ENCODE results near the gene NXNL1. TPM values are rescaled to one million over a fixed set of nuclear protein-coding genes. Genes with fewer than 3 reads are reported as not detected.
A peak's percentile ranks its signal among the peaks of the same experiment; 100 is the strongest.

Gene NXNL1
- total RNA-seq, 2 experiments from 2014 or later, result not detected

GRCh38 chr19:17436874-17437267 lies 23.9 kb downstream of the NXNL1 start:
- ATAC-seq (no peak), DNase-seq (no peak)
- Mint-ChIP-seq H3K4me3 (no peak overlapping the region), H3K4me1 (no peaks in the 10 kb centered on the region), H3K36me3 (no peaks in the 10 kb centered on the region), H3K27ac (no peak overlapping the region), H3K27me3 (no peaks in the 10 kb centered on the region), H3K9me3 (ENCODE audit: low read depth) (no peaks in the 10 kb centered on the region)
- CTCF ChIA-PET, result no interaction called here

GRCh38 chr19:17436094-17436873 lies 24.4 kb downstream of the NXNL1 start:
- peaks cover 1% of the 10 kb centered on the region for H3K4me1 Mint-ChIP-seq
- H3K27me3 Mint-ChIP-seq, result no peaks in the 10 kb centered on the region
- no peaks in the 10 kb centered on the region for H3K36me3 Mint-ChIP-seq
- DNase-seq (no peak), ATAC-seq (no peak)
- CTCF ChIA-PET, result no interaction called here
- no peak overlapping the region for H3K27ac Mint-ChIP-seq
- no peak overlapping the region for H3K4me3 Mint-ChIP-seq
- no peaks in the 10 kb centered on the region for H3K9me3 Mint-ChIP-seq (ENCODE audit: low read depth)

- Mint-ChIP-seq H3K4me1 (peaks cover 1% of the 10 kb centered on the region), H3K27ac (no peak overlapping the region), H3K4me3 (no peak overlapping the region), H3K9me3 (ENCODE audit: low read depth) (no peaks in the 10 kb centered on the region), H3K27me3 (no peaks in the 10 kb centered on the region), H3K36me3 (no peaks in the 10 kb centered on the region)
- no peak for DNase-seq
- CTCF ChIA-PET, result no interaction called here
- ATAC-seq, result no peak
Measured at GRCh38 chr19:17435218-17435617, 25.5 kb downstream of the NXNL1 start.

- no peaks in the 10 kb centered on the region for H3K27me3 Mint-ChIP-seq
Measured at GRCh38 chr19:17431417-17431816, 29.3 kb downstream of the NXNL1 start.

GRCh38 chr19:17429641-17430113 lies 31.0 kb downstream of the NXNL1 start:
- DNase-seq (no peak), ATAC-seq (no peak)
- H3K27me3 Mint-ChIP-seq, result no peaks in the 10 kb centered on the region
- no peaks in the 10 kb centered on the region for H3K36me3 Mint-ChIP-seq
- H3K4me1 Mint-ChIP-seq, result peaks cover 2% of the 10 kb centered on the region
- H3K27ac Mint-ChIP-seq, result no peak overlapping the region
- CTCF ChIA-PET, result interaction anchor here (0.6 to 1.7 kb wide), 4 partner anchors 10 to 21 kb away, joined by 3 to 5 read pairs (median 3); partner anchors contain the start of genes MVB12A and TMEM221
- no peaks in the 10 kb centered on the region for H3K9me3 Mint-ChIP-seq (ENCODE audit: low read depth)
- no peak overlapping the region for H3K4me3 Mint-ChIP-seq

More at GRCh38 chr19:17431417-17431816, 29.3 kb downstream of the NXNL1 start:
- ATAC-seq (no peak), DNase-seq (no peak)
- Mint-ChIP-seq H3K4me1 (peaks cover 1% of the 10 kb centered on the region), H3K36me3 (no peaks in the 10 kb centered on the region), H3K27ac (no peak overlapping the region), H3K4me3 (no peak overlapping the region), H3K9me3 (ENCODE audit: low read depth) (no peaks in the 10 kb centered on the region)
- CTCF ChIA-PET, result interaction anchor here (1.0 kb wide), 1 partner anchor 11 kb away, joined by 3 read pairs; no protein-coding TSS in a partner anchor

GRCh38 chr19:17424743-17425365 lies 35.9 kb downstream of the NXNL1 start:
- Mint-ChIP-seq H3K9me3 (ENCODE audit: low read depth) (no peaks in the 10 kb centered on the region), H3K27ac (no peak overlapping the region), H3K4me3 (no peak overlapping the region), H3K27me3 (no peaks in the 10 kb centered on the region), H3K4me1 (peaks cover 10% of the 10 kb centered on the region), H3K36me3 (peaks cover 6% of the 10 kb centered on the region)
- CTCF ChIA-PET, result no interaction called here
- DNase-seq (no peak), ATAC-seq (peak; percentile 17)

GRCh38 chr19:17423429-17424208 lies 37.1 kb downstream of the NXNL1 start:
- Mint-ChIP-seq H3K4me3 (no peak overlapping the region), H3K27me3 (no peaks in the 10 kb centered on the region), H3K4me1 (peaks cover 18% of the 10 kb centered on the region), H3K36me3 (peaks cover 6% of the 10 kb centered on the region), H3K9me3 (ENCODE audit: low read depth) (no peaks in the 10 kb centered on the region), H3K27ac (no peak overlapping the region)
- ATAC-seq, result no peak
- DNase-seq, result no peak
- CTCF ChIA-PET, result interaction anchor here (0.7 kb wide), 1 partner anchor 348 kb away, joined by 3 read pairs; no protein-coding TSS in a partner anchor

- CTCF ChIA-PET, result interaction anchor here (0.9 to 2.6 kb wide), 2 partner anchors 20 to 45 kb away, joined by 3 to 8 read pairs; no protein-coding TSS in a partner anchor
- Mint-ChIP-seq H3K36me3 (peaks cover 8% of the 10 kb centered on the region), H3K27me3 (no peaks in the 10 kb centered on the region), H3K4me3 (no peak overlapping the region), H3K9me3 (ENCODE audit: low read depth) (no peaks in the 10 kb centered on the region), H3K4me1 (peaks cover 19% of the 10 kb centered on the region), H3K27ac (no peak overlapping the region)
- DNase-seq (no peak), ATAC-seq (no peak)
Measured at GRCh38 chr19:17421942-17422341, 38.8 kb downstream of the NXNL1 start.

- Mint-ChIP-seq H3K4me3 (peak overlapping the region; percentile 87), H3K27ac (peak overlapping the region; percentile 76), H3K4me1 (peaks cover 21% of the 10 kb centered on the region), H3K27me3 (no peaks in the 10 kb centered on the region), H3K36me3 (peaks cover 13% of the 10 kb centered on the region), H3K9me3 (ENCODE audit: low read depth) (no peaks in the 10 kb centered on the region)
- ATAC-seq, result peak; percentile 21
- CTCF ChIA-PET, result interaction anchor here (0.6 to 2.6 kb wide), 6 partner anchors 11 to 87 kb away, joined by 3 to 11 read pairs (median 6); partner anchors contain the start of gene BST2
- DNase-seq, result peak; percentile 59
Measured at GRCh38 chr19:17420475-17420924, 40.2 kb downstream of the NXNL1 start.

GRCh38 chr19:17419621-17420474 lies 40.9 kb downstream of the NXNL1 start, which contains the start of gene MVB12A:
TSS of gene MVB12A (plus strand) at chr19:17420047. CDS start at chr19:17420136, 89 bp downstream.
- H3K4me3 Mint-ChIP-seq, result peak within 1 kb of the TSS; percentile 87
- H3K27me3 Mint-ChIP-seq, result no peaks in the 10 kb centered on the region
- ATAC-seq, result peak; percentile 95
- peaks cover 21% of the 10 kb centered on the region for H3K4me1 Mint-ChIP-seq
- CTCF ChIA-PET, result interaction anchor here (0.6 to 2.6 kb wide), 14 partner anchors 9 to 297 kb away, joined by 3 to 11 read pairs (median 4); partner anchors contain the start of genes BST2, MRPL34 and PGLS
- peaks cover 17% of the 10 kb centered on the region for H3K36me3 Mint-ChIP-seq
- peak within 1 kb of the TSS; percentile 93 for H3K27ac Mint-ChIP-seq
- no peaks in the 10 kb centered on the region for H3K9me3 Mint-ChIP-seq (ENCODE audit: low read depth)
- DNase-seq, result peak; percentile 97

GRCh38 chr19:17419154-17419620 lies 41.5 kb downstream of the NXNL1 start:
- H3K27me3 Mint-ChIP-seq, result no peaks in the 10 kb centered on the region
- ATAC-seq (no peak), DNase-seq (no peak)
- peaks cover 19% of the 10 kb centered on the region for H3K36me3 Mint-ChIP-seq
- peak overlapping the region; percentile 87 for H3K4me3 Mint-ChIP-seq
- CTCF ChIA-PET, result interaction anchor here (0.8 to 2.1 kb wide), 13 partner anchors 10 to 114 kb away, joined by 3 to 11 read pairs (median 4); partner anchors contain the start of genes BST2, MRPL34 and PGLS
- H3K4me1 Mint-ChIP-seq, result peaks cover 18% of the 10 kb centered on the region
- peak overlapping the region; percentile 93 for H3K27ac Mint-ChIP-seq
- H3K9me3 Mint-ChIP-seq (ENCODE audit: low read depth), result no peaks in the 10 kb centered on the region

- H3K36me3 Mint-ChIP-seq, result peaks cover 19% of the 10 kb centered on the region
- H3K27me3 Mint-ChIP-seq, result no peaks in the 10 kb centered on the region
- DNase-seq (no peak), ATAC-seq (no peak)
- peaks cover 18% of the 10 kb centered on the region for H3K4me1 Mint-ChIP-seq
- H3K27ac Mint-ChIP-seq, result peak overlapping the region; percentile 93
- CTCF ChIA-PET, result interaction anchor here (1.0 to 2.1 kb wide), 4 partner anchors 12 to 78 kb away, joined by 3 to 11 read pairs (median 5); partner anchors contain the start of gene BST2
- H3K4me3 Mint-ChIP-seq, result peak overlapping the region; percentile 87
- no peaks in the 10 kb centered on the region for H3K9me3 Mint-ChIP-seq (ENCODE audit: low read depth)
Measured at GRCh38 chr19:17418710-17419109, 42.0 kb downstream of the NXNL1 start.

All from activated CD8-positive, alpha-beta memory T cell treated with anti-CD3 and anti-CD28 coated beads, Interleukin-2, amount 10 ng/mL, durations not matched to agents 7 days and 5 days (primary cell).